Middle frontal gyrus (tissue), 1 donor: ENCODE measurements around the gene FAM149B1.
"Not testable (repeated sequence)": the region's sequence is repeated elsewhere in the genome, so short reads cannot be mapped to it uniquely, and the experiment has no call there.

ENCODE experiments used
- DNase-seq: peaks from one replicate; pipeline ENCODE4 v3.0.0-alpha.2; 2015; ENCODE audit warnings: low spot score; ENCODE audit errors: extremely low spot score

Gene FAM149B1

GRCh38 chr10:73167783-73168464, at the start of gene FAM149B1, which contains the start of gene ECD:
TSS of gene FAM149B1 (plus strand) at chr10:73168119. CDS start at chr10:73168340, 221 bp downstream.
TSS of gene ECD (minus strand) at chr10:73168008. CDS start at chr10:73163937, 4,071 bp downstream.
- peak; percentile 93 for DNase-seq

DNA sequence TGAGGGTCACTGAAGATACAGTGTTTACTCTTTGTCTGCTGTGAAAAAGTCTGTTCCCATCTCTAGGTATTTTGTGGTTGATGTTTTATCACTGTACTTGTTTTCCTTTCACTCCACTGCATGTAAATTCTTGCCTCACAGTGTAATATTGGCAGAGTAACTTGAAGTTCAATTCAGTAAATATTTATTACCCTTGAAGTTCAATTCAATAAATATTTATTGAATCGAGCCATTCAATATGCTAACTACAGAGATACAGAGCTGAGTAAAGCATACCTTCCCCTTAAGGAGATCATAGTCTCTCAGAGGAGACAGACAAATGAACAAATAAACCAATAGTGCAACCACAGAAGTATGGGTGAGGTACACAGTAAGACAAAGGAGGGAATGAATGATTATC, 48.5 kb upstream of the FAM149B1 start:
- DNase-seq = no peak

- DNase-seq = no peak
These were observed 48.0 kb upstream of the FAM149B1 start for GRCh38 chr10:73119952-73120351.

DNA sequence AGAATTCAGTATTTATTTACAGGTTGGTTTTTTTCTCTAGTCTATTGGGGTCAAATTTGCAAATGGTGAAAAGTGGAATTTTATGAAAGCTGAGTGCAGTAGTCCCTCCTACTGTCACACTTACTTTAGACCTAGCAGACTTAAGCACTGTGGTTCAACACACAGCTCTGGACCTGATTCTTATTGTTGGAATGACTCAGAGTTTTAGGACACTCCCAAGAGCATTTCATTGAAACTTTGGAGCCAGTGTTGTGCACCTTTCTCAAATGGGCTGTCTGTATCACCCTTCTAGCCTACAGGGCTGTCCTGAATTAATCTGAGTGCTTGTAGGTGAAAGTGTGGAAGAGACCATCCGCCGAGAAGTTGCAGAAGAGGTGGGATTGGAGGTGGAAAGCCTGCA, 41.6 kb upstream of the FAM149B1 start:
- no peak for DNase-seq

DNA sequence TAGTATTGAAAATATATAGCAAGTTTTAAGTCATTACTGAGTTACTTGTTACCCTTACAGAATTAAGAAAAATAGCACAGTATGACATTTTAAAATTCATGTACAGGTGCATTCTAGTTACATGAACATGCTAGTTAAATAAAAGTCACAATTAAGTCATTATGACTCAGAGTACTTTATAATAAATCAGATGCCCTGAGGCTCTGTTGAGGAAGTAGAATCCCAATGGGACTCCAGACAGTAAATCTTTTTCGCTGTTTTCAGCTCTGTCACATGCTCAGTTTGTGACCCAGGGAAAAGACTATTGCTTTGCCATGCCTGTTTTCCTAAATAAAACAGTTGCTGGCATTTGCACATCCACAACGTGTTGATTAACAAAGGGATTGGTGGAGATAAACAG, 36.6 kb upstream of the FAM149B1 start:
- DNase-seq = no peak

- DNase-seq = no peak
These were observed 35.8 kb upstream of the FAM149B1 start for GRCh38 chr10:73131913-73132686.

DNA sequence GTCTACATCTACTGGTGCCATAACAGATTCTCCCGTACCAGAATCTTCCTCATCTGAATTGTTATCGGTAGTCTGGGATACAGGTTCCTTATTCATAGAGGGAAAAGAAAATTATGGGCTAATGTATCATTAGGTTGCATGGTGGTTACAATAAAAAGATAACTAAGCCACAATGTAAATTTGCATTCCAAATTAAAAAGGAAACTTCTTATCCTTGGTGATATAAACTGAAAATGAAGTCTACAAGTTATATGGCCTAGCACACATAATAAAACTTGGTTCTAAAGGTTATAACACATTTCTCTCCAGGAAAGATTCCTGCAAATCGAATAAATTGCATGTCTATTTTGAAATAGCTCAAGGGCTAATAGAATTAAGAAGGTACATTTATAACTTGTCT, 33.2 kb upstream of the FAM149B1 start:
- no peak for DNase-seq

GRCh38 chr10:73136627-73137026, 31.3 kb upstream of the FAM149B1 start:
- DNase-seq = no peak

- no peak for DNase-seq
These were observed 28.7 kb upstream of the FAM149B1 start for GRCh38 chr10:73139251-73139650.

DNA sequence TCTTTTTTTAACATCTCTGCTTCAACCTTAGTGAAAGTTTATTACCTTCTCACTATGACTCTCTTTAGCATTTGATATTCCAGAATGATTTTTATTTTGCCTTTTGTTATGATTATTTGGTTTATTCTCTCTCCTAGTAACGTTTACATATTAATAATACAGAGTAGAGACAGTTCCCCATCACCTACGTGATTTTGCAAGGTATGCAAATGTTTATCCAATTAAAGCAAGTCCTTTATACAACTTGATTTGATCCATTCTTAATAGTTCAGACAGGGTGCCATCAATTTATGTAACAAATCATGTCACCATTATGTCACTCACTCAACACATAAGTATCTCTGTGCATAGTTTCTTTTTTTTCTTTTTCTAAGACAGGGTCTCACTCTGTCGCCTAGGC, 26.3 kb upstream of the FAM149B1 start:
- no peak for DNase-seq

- DNase-seq = not testable (repeated sequence)
These were observed 17.1 kb upstream of the FAM149B1 start for GRCh38 chr10:73150633-73151413.

GRCh38 chr10:73152009-73152408, 15.9 kb upstream of the FAM149B1 start:
- DNase-seq = no peak

GRCh38 chr10:73156054-73156453, 11.9 kb upstream of the FAM149B1 start:
- DNase-seq = no peak

DNA sequence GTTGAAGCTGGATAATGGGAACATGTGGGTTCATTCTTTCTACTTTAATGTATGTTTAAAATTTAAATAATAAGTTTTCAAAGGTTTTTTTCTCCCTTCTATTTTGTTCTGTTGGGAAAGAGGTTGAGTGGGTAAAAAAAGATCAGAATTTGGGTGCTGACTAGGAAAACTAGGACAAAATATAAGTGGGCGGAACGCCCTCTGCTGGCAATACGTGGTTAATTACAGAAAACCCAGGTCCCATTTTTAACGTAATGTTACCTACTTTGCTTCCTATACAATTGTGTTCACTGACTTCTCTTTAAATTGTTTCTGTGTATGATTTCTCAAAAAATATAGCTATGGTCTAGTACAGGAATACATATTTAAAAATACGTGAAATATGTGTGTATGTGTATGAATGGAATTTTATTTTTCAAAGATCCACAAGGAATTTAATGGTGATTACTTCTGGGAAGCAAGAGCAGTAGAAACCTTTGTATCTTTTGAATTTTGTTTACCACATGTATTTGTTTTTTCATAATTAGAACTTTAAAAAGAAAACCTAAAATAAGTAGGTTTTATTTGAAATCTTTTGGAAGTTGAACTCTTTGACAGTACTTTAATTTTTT, 8.8 kb upstream of the FAM149B1 start:
- DNase-seq = peak; percentile 21

DNA sequence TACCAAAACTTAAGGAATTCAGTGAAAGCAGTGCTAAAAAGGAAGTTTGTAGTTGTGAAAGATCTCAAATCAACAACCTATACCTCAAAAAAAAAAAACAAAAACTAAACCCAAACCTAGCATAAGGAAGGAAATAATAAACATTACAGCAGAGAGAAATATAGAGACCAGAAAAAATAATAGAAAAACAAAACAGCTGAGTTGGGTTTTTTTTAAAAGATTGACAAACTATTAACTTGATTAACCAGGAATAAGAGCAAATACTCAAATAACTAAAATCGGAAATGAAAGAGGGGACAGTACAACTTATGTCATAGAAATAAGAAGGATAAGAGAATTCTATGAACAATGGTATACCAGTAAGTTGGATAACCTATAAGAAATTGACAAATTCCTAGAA, 6.8 kb upstream of the FAM149B1 start:
- no peak for DNase-seq

DNA sequence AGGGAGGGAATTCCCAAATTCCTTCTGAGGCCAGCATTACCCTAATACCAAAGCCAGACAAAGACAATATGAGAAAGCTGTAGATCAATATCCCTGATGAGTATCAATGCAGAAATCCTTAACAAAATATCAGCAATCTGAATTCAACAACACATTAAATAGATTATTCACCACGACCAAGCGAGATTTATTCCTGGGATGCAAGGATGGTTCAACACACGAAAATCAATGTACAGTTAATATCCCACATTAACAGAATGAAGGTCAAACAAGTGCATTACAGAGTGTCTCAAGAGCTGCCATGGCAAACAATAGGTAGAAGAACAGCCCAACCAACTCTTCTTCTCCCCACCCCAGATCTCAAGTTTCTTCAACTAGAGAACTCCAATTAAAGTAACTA, 6.3 kb upstream of the FAM149B1 start:
- no peak for DNase-seq

- DNase-seq = no peak
These were observed 4.8 kb upstream of the FAM149B1 start for GRCh38 chr10:73163096-73163495.

DNA sequence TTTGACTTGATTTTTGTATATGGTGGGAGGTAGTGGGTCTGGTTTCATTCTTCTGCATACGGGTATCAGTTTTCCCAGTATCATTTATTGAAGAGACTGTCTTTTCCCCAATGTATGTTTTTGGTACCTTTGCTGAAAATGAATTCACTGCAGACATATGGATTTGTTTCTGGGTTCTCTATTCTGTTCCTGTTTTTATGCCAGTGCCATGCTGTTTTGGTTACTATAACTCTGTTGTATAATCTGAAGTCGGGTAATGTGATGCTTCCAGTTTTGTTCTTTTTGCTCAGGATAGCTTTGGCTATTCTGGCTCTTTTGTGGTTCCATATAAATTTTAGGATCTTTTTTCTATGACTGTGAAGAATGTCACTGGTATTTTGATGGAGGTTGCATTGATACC, 947 bp upstream of the FAM149B1 start:
- no peak for DNase-seq

GRCh38 chr10:73167458-73167782, 499 bp upstream of the FAM149B1 start:
- DNase-seq = no peak

DNA sequence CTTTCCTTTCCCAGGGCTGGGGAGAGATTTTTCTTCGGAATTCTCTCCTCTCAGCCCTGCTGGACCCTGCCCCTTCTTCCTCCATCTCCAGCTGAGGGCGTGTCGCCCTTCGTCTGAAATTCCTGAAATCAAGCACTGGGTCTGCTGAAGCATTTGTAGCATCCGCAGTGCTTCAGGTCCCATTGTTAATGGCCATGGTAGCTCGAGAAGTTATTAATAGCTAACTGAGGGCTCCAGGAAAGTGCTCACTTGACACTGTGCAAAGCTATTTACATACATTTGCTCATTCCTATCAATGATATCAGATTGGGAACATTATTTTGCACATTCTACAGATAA, 515 bp downstream of the FAM149B1 start:
- no peak for DNase-seq

DNA sequence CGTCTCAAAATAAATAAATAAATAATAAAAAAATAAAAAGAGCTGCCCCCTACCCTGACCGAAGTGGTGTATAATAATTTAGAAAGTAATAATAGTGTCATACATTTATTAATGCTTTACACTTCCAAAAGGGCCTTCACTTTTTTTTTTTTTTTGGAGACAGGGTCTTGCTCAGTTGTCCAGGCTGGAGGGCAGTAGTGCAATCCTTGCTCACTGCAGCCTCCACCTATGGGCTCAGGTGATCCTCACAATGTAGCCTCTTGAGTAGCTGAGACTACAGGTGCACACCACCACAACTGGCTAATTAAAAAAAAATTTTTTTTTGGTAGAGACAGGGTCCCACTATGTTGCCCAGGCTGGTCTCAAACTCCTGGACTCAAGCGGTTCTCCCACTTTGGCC, 1.4 kb downstream of the FAM149B1 start:
- no peak for DNase-seq

- no peak for DNase-seq
These were observed 4.9 kb downstream of the FAM149B1 start for GRCh38 chr10:73172867-73173266.
